Measurements from ENCODE around the gene ADGRL1.
"Not testable (repeated sequence)": the region's sequence is repeated elsewhere in the genome, so short reads cannot be mapped to it uniquely, and the experiment has no call there.

Gene ADGRL1

GRCh38 chr19:14209401-14209800, 3.4 kb upstream of the ADGRL1 start:
- not testable (repeated sequence) for H3K27me3 ChIP-seq (ENCODE audit: control insufficient read depth, insufficient read depth, low read length); H3K36me3 ChIP-seq (ENCODE audit: control insufficient read depth, insufficient read depth, low read length); H3K4me3 ChIP-seq (ENCODE audit: low read length); H3K9ac ChIP-seq (ENCODE audit: low read length); H3K9me3 ChIP-seq (ENCODE audit: control insufficient read depth, low read length); H3K4me1 ChIP-seq (ENCODE audit: control insufficient read depth, insufficient read depth, low read length)

- H3K9me3 ChIP-seq (ENCODE audit: control insufficient read depth, low read length); H3K36me3 ChIP-seq (ENCODE audit: control insufficient read depth, insufficient read depth, low read length); H3K27me3 ChIP-seq (ENCODE audit: control insufficient read depth, insufficient read depth, low read length); H3K4me3 ChIP-seq (ENCODE audit: low read length); H3K9ac ChIP-seq (ENCODE audit: low read length); H3K4me1 ChIP-seq (ENCODE audit: control insufficient read depth, insufficient read depth, low read length): not testable (repeated sequence)
Observed at GRCh38 chr19:14208496-14208895, 2.5 kb upstream of the ADGRL1 start.

GRCh38 chr19:14207796-14208195, 1.8 kb upstream of the ADGRL1 start:
- H3K27me3 ChIP-seq (ENCODE audit: control insufficient read depth, insufficient read depth, low read length); H3K4me3 ChIP-seq (ENCODE audit: low read length); H3K9me3 ChIP-seq (ENCODE audit: control insufficient read depth, low read length); H3K4me1 ChIP-seq (ENCODE audit: control insufficient read depth, insufficient read depth, low read length); H3K36me3 ChIP-seq (ENCODE audit: control insufficient read depth, insufficient read depth, low read length); H3K9ac ChIP-seq (ENCODE audit: low read length): not testable (repeated sequence)

GRCh38 chr19:14206737-14207726, 1.1 kb upstream of the ADGRL1 start:
- not testable (repeated sequence) for H3K27me3 ChIP-seq (ENCODE audit: control insufficient read depth, insufficient read depth, low read length); H3K4me1 ChIP-seq (ENCODE audit: control insufficient read depth, insufficient read depth, low read length)

DNA sequence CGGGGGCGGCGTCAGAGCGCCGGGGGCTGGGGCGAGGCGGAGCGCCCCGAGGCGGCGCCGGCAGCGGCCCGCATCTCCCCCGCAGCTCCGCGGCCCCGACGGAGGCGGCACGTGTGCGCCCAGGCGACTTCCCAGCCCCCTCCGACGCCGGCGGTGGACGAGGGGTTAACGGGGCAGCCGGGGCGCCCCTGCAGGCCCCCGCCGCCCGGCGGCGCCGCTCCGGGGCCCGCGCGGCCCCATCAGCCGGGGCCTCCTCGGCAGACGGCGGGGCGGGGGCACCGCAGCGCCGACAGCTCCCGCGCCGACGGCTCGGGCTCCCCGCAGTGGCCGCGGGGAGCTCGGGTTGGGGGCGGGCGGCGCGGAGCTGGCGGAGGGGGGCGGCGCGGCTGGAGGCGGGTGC, 339 bp upstream of the ADGRL1 start:
- not testable (repeated sequence) for H3K27me3 ChIP-seq (ENCODE audit: control insufficient read depth, insufficient read depth, low read length); H3K4me1 ChIP-seq (ENCODE audit: control insufficient read depth, insufficient read depth, low read length); H3K4me3 ChIP-seq (ENCODE audit: low read length); H3K36me3 ChIP-seq (ENCODE audit: control insufficient read depth, insufficient read depth, low read length); H3K9me3 ChIP-seq (ENCODE audit: control insufficient read depth, low read length); H3K9ac ChIP-seq (ENCODE audit: low read length)

More at GRCh38 chr19:14206737-14207726, 1.1 kb upstream of the ADGRL1 start:
- Histone ChIP-seq H3K9ac (ENCODE audit: low read length) (peak overlapping the region; percentile 66), H3K4me3 (ENCODE audit: low read length) (peak overlapping the region; percentile 71)
- not testable (repeated sequence) for H3K9me3 ChIP-seq (ENCODE audit: control insufficient read depth, low read length); H3K36me3 ChIP-seq (ENCODE audit: control insufficient read depth, insufficient read depth, low read length)

DNA sequence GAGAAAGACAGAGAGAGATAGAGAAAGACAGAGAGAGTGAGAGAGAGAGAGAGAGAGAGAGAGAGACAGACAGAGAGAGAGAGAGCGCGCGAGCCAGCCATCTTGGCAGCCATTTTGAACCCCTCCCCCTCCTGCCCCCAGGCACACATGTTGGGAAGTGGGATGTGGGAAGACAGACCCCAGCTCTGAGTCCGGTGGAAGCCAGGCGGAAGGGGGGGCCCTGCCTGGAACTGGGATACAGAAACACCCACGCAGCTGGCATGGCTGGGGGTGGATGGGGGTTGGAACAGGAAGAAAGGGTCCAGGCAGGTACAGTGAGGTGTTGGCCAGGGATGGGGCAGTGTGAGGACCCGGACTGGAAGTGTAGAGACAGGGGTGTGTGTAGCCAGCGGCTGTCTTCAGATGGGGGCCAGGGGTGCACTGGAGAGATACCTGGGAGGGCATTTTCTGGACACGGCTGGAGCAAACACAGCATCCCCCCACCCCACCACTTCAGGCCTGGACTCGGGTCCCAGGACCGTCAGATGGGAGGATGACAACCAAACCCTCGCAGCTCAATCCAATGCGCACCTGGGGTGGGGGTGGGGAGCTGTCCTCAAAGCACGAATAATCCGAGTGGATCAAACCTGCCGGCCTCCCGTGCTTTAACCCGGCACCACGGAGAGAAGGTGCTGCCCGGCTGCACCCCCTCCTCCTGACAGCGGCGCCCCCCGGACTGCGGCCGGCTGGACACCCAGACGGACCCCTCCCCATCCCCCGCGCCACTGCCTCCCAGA, 1.1 kb downstream of the ADGRL1 start:
- H3K9me3 ChIP-seq (ENCODE audit: control insufficient read depth, low read length); H3K27me3 ChIP-seq (ENCODE audit: control insufficient read depth, insufficient read depth, low read length); H3K4me3 ChIP-seq (ENCODE audit: low read length); H3K36me3 ChIP-seq (ENCODE audit: control insufficient read depth, insufficient read depth, low read length); H3K4me1 ChIP-seq (ENCODE audit: control insufficient read depth, insufficient read depth, low read length): not testable (repeated sequence)
- peak overlapping the region; percentile 43 for H3K9ac ChIP-seq (ENCODE audit: low read length)

- not testable (repeated sequence) for H3K9ac ChIP-seq (ENCODE audit: low read length); H3K4me1 ChIP-seq (ENCODE audit: control insufficient read depth, insufficient read depth, low read length)
Observed at GRCh38 chr19:14204219-14204618, 1.8 kb downstream of the ADGRL1 start.

DNA sequence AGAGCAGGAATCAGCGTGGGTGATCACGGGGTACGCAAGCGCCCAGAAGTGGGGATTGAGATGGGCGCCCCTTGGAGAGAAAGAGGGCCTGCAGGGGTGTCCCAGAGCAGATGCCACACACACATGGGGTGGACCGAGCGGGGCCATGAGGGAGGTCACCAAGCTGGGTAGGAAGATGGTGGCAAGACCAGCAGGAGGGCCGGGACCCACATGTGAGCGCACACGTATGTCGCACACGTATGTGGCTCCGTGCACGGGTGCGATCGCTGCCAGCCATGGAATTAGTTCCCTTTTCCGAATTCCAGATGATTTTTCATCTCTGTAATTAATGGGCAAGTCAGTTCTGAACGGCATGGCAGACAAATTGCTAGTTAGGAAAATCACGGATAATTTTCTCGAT, 2.2 kb downstream of the ADGRL1 start:
- H3K9me3 ChIP-seq (ENCODE audit: control insufficient read depth, low read length); H3K4me3 ChIP-seq (ENCODE audit: low read length): not testable (repeated sequence)

More at GRCh38 chr19:14204219-14204618, 1.8 kb downstream of the ADGRL1 start:
- not testable (repeated sequence) for H3K9me3 ChIP-seq (ENCODE audit: control insufficient read depth, low read length); H3K4me3 ChIP-seq (ENCODE audit: low read length); H3K36me3 ChIP-seq (ENCODE audit: control insufficient read depth, insufficient read depth, low read length); H3K27me3 ChIP-seq (ENCODE audit: control insufficient read depth, insufficient read depth, low read length)

GRCh38 chr19:14203177-14203576, 2.8 kb downstream of the ADGRL1 start:
- Histone ChIP-seq H3K4me3 (ENCODE audit: low read length) (no peak overlapping the region), H3K36me3 (ENCODE audit: control insufficient read depth, insufficient read depth, low read length) (no peaks in the 10 kb centered on the region), H3K9me3 (ENCODE audit: control insufficient read depth, low read length) (no peaks in the 10 kb centered on the region), H3K27me3 (ENCODE audit: control insufficient read depth, insufficient read depth, low read length) (no peaks in the 10 kb centered on the region), H3K9ac (ENCODE audit: low read length) (no peak overlapping the region), H3K4me1 (ENCODE audit: control insufficient read depth, insufficient read depth, low read length) (no peaks in the 10 kb centered on the region)

More for the DNA sequence above, 2.2 kb downstream of the ADGRL1 start:
- not testable (repeated sequence) for H3K4me1 ChIP-seq (ENCODE audit: control insufficient read depth, insufficient read depth, low read length); H3K9ac ChIP-seq (ENCODE audit: low read length); H3K27me3 ChIP-seq (ENCODE audit: control insufficient read depth, insufficient read depth, low read length); H3K36me3 ChIP-seq (ENCODE audit: control insufficient read depth, insufficient read depth, low read length)

GRCh38 chr19:14201481-14201880, 4.5 kb downstream of the ADGRL1 start:
- H3K9me3 ChIP-seq (ENCODE audit: control insufficient read depth, low read length); H3K27me3 ChIP-seq (ENCODE audit: control insufficient read depth, insufficient read depth, low read length); H3K4me1 ChIP-seq (ENCODE audit: control insufficient read depth, insufficient read depth, low read length); H3K4me3 ChIP-seq (ENCODE audit: low read length); H3K9ac ChIP-seq (ENCODE audit: low read length); H3K36me3 ChIP-seq (ENCODE audit: control insufficient read depth, insufficient read depth, low read length): not testable (repeated sequence)

DNA sequence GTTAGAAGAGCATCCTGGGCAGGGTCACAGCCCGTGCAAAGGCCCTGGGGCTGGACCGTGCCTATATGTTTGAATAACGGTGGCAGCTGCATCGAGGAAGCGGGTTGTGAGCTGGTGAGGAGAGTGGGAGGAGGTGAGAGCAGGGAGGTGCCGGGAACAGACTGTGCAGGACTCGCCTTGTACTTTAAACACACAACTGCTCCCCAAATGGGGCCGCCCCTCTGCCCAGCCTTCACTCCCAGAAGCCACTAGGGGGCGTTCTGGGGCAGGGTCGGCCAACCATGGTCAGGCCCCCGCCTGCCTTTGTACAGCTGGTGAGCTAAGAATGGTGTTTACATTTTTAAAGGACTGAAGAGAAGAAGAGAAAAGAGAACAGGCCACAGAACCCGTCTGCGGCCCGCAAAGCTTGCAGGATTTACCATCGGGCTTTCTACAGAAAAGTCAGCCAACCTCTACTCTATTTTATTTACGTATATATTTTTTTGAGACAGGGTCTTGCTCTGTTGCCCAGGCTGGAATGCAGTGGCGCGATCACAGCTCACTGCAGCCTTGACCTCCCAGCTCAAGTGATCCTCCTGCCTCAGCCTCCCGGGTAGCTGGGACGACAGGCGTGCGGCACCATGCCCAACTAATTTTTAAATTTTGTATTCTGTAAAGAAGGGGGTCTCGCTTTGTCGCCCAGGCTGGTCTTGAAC, 5.7 kb downstream of the ADGRL1 start:
- H3K4me1 ChIP-seq (ENCODE audit: control insufficient read depth, insufficient read depth, low read length); H3K9me3 ChIP-seq (ENCODE audit: control insufficient read depth, low read length); H3K9ac ChIP-seq (ENCODE audit: low read length); H3K4me3 ChIP-seq (ENCODE audit: low read length); H3K27me3 ChIP-seq (ENCODE audit: control insufficient read depth, insufficient read depth, low read length); H3K36me3 ChIP-seq (ENCODE audit: control insufficient read depth, insufficient read depth, low read length): not testable (repeated sequence)
